ENCODE data around the gene EDA. TPM values are rescaled to one million over a fixed set of nuclear protein-coding genes. Genes with fewer than 3 reads are reported as not detected.

The EDA gene
- total RNA-seq, 1 experiment from 2014 or later: 0.98 TPM

GRCh38 chrX:70043685-70044084, 427.8 kb downstream of the EDA start:
- H3K4me1 Mint-ChIP-seq (ENCODE audit: low read depth, unreplicated experiment): no peaks in the 10 kb centered on the region
- Histone ChIP-seq H3K4me3 (ENCODE audit: low read depth, low read length) (no peak overlapping the region), H3K27me3 (replicated peaks; ENCODE audit: control insufficient read depth, insufficient read depth, low read length) (no peaks in the 10 kb centered on the region), H3K4me1 (no peaks in the 10 kb centered on the region), H3K9me3 (no peaks in the 10 kb centered on the region), H3K36me3 (ENCODE audit: control insufficient read depth, insufficient read depth, low read length) (no peaks in the 10 kb centered on the region)
- H3K36me3 Mint-ChIP-seq (ENCODE audit: insufficient read depth, unreplicated experiment): no peaks in the 10 kb centered on the region
- no TSS peak for BruUV-seq (replicated peaks)
- POLR2A ChIA-PET: no interaction called here
- no peak overlapping the region for H3K27ac Mint-ChIP-seq (ENCODE audit: unreplicated experiment)
- no peak overlapping the region for H3K4me3 Mint-ChIP-seq (ENCODE audit: unreplicated experiment)
- peaks cover 12% of the 10 kb centered on the region for H3K27me3 Mint-ChIP-seq (ENCODE audit: insufficient read depth, unreplicated experiment)
- CTCF ChIA-PET: no interaction called here
- no peaks in the 10 kb centered on the region for H3K9me3 Mint-ChIP-seq (ENCODE audit: unreplicated experiment)
- intact Hi-C loops (cut with micrococcal nuclease; ENCODE audit: unreplicated experiment): no loop called here
- TF ChIP-seq CTCF (IDR thresholded peaks at IDR 0.05; ENCODE audit: insufficient read depth in 1 of 2, low read depth in 1 of 2, low read length in 1 of 2, severe bottlenecking in 1 of 2, unreplicated experiment in 1 of 2): no peak
- DNase-seq: no peak

- Mint-ChIP-seq H3K4me3 (ENCODE audit: unreplicated experiment) (no peak overlapping the region), H3K27ac (ENCODE audit: unreplicated experiment) (no peak overlapping the region), H3K36me3 (ENCODE audit: insufficient read depth, unreplicated experiment) (no peaks in the 10 kb centered on the region), H3K4me1 (ENCODE audit: low read depth, unreplicated experiment) (no peaks in the 10 kb centered on the region), H3K9me3 (ENCODE audit: unreplicated experiment) (no peaks in the 10 kb centered on the region), H3K27me3 (ENCODE audit: insufficient read depth, unreplicated experiment) (peaks cover 12% of the 10 kb centered on the region)
- POLR2A ChIA-PET: no interaction called here
- Histone ChIP-seq H3K36me3 (ENCODE audit: control insufficient read depth, insufficient read depth, low read length) (no peaks in the 10 kb centered on the region), H3K27me3 (replicated peaks; ENCODE audit: control insufficient read depth, insufficient read depth, low read length) (no peaks in the 10 kb centered on the region), H3K4me1 (no peaks in the 10 kb centered on the region), H3K9me3 (no peaks in the 10 kb centered on the region), H3K4me3 (ENCODE audit: low read depth, low read length) (no peak overlapping the region)
- no TSS peak for BruUV-seq (replicated peaks)
- intact Hi-C loops (cut with micrococcal nuclease; ENCODE audit: unreplicated experiment): no loop called here
- no peak for TF ChIP-seq CTCF (IDR thresholded peaks at IDR 0.05; ENCODE audit: insufficient read depth in 1 of 2, low read depth in 1 of 2, low read length in 1 of 2, severe bottlenecking in 1 of 2, unreplicated experiment in 1 of 2)
- CTCF ChIA-PET: no interaction called here
- DNase-seq: no peak
Measured at GRCh38 chrX:70044541-70045245, 428.8 kb downstream of the EDA start.

GRCh38 chrX:70046978-70047377, 431.1 kb downstream of the EDA start:
- Mint-ChIP-seq H3K27ac (ENCODE audit: unreplicated experiment) (no peak overlapping the region), H3K4me1 (ENCODE audit: low read depth, unreplicated experiment) (no peaks in the 10 kb centered on the region), H3K4me3 (ENCODE audit: unreplicated experiment) (no peak overlapping the region), H3K9me3 (ENCODE audit: unreplicated experiment) (no peaks in the 10 kb centered on the region), H3K36me3 (ENCODE audit: insufficient read depth, unreplicated experiment) (no peaks in the 10 kb centered on the region), H3K27me3 (ENCODE audit: insufficient read depth, unreplicated experiment) (peaks cover 12% of the 10 kb centered on the region)
- DNase-seq: no peak
- BruUV-seq (replicated peaks): no TSS peak
- intact Hi-C loops (cut with micrococcal nuclease; ENCODE audit: unreplicated experiment): no loop called here
- no peaks in the 10 kb centered on the region for H3K36me3 ChIP-seq (ENCODE audit: control insufficient read depth, insufficient read depth, low read length)
- H3K9me3 ChIP-seq: no peaks in the 10 kb centered on the region
- no peaks in the 10 kb centered on the region for H3K27me3 ChIP-seq (replicated peaks; ENCODE audit: control insufficient read depth, insufficient read depth, low read length)
- no peak overlapping the region for H3K4me3 ChIP-seq (ENCODE audit: low read depth, low read length)
- ChIA-PET CTCF (no interaction called here), POLR2A (no interaction called here)
- TF ChIP-seq CTCF (IDR thresholded peaks at IDR 0.05; ENCODE audit: insufficient read depth in 1 of 2, low read depth in 1 of 2, low read length in 1 of 2, severe bottlenecking in 1 of 2, unreplicated experiment in 1 of 2): no peak
- H3K4me1 ChIP-seq: no peaks in the 10 kb centered on the region

All from Caco-2 (cell line).